ENCODE data around the gene GPC1. TPM values are rescaled to one million over a fixed set of nuclear protein-coding genes. Genes with fewer than 3 reads are reported as not detected.

GPC1 gene
- total and polyA plus RNA-seq, 2 experiments from 2014 or later: 71.4 to 142 TPM

DNA sequence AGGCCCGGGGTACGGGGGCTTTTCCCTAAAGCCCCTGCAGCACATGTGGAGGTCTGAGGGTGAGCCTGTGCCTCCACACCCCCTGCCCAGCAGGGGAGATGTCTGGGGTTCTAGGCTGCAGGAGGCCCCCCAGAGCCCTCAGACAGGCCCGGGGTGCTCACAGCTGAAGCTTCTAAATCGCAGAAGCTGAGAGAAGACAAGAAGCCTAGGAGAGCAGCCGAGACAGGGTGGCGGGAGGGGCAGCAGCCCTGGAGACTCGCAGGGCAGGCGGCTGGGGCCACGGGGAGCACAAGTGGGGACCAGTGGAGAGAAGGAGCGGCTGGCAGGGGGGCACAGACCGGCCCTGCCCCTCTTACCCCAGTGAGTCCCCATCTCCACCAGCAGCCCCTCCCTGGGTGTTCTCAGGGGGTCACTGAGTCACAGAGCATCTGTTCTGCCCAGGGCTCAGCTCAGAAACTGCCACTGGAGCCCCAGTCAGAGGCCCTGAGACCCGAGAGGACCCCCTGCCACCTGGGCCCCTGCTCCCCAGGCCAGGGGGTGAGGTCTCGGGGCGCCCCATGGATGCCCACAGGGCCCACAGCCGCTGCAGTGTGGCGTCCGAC is 26.1 kb downstream of the GPC1 start:
- Histone ChIP-seq H3K27ac (no peak overlapping the region), H4K20me1 (ENCODE audit: insufficient read depth, poor library complexity, severe bottlenecking) (peaks cover 22% of the 10 kb centered on the region), H3K36me3 (replicated peaks; ENCODE audit: insufficient read depth, low read depth) (no peaks in the 10 kb centered on the region), H3K79me2 (no peaks in the 10 kb centered on the region), H3K4me3 (no peak overlapping the region), H3K27me3 (no peaks in the 10 kb centered on the region), H3K4me1 (ENCODE audit: insufficient read depth) (peaks cover 8% of the 10 kb centered on the region), H2AFZ (no peak overlapping the region), H3K9me2 (replicated peaks; ENCODE audit: insufficient read depth) (no peaks in the 10 kb centered on the region), H3K9me3 (ENCODE audit: low read depth) (no peaks in the 10 kb centered on the region), H3K4me2 (no peak overlapping the region)
- DNase-seq (ENCODE audit: low spot score): no peak
- whole genome bisulfite sequencing (ENCODE audit: low lambda C conversion rate, missing lambda C conversion rate): 96% methylated on average over 17 of the region's 17 CpGs
- TF ChIP-seq EZH2 (IDR thresholded peaks at IDR 0.05; ENCODE audit: borderline replicate concordance): no peak
- TF ChIP-seq, protein P1, sequence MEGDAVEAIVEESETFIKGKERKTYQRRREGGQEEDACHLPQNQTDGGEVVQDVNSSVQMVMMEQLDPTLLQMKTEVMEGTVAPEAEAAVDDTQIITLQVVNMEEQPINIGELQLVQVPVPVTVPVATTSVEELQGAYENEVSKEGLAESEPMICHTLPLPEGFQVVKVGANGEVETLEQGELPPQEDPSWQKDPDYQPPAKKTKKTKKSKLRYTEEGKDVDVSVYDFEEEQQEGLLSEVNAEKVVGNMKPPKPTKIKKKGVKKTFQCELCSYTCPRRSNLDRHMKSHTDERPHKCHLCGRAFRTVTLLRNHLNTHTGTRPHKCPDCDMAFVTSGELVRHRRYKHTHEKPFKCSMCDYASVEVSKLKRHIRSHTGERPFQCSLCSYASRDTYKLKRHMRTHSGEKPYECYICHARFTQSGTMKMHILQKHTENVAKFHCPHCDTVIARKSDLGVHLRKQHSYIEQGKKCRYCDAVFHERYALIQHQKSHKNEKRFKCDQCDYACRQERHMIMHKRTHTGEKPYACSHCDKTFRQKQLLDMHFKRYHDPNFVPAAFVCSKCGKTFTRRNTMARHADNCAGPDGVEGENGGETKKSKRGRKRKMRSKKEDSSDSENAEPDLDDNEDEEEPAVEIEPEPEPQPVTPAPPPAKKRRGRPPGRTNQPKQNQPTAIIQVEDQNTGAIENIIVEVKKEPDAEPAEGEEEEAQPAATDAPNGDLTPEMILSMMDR (IDR thresholded peaks at IDR 0.05; ENCODE audit: poor library complexity): no peak
- TF ChIP-seq EZH2phosphoT487 (IDR thresholded peaks at IDR 0.05; ENCODE audit: low read depth, severe bottlenecking, unreplicated experiment): no peak

DNA sequence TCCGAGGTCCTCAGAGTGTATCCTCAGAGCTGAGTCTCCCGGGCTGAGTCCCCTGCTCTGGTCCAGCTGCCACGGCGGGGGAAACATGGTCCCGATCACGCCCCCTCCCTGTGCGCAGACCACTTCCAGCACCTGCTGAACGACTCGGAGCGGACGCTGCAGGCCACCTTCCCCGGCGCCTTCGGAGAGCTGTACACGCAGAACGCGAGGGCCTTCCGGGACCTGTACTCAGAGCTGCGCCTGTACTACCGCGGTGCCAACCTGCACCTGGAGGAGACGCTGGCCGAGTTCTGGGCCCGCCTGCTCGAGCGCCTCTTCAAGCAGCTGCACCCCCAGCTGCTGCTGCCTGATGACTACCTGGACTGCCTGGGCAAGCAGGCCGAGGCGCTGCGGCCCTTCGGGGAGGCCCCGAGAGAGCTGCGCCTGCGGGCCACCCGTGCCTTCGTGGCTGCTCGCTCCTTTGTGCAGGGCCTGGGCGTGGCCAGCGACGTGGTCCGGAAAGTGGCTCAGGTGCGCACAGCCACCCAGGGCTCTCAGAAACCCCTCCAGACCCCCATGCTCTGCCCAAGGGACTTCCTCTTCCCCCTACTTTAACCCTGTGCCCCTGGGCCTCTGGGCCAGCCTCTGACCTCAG is 26.7 kb downstream of the GPC1 start:
- Histone ChIP-seq H3K27me3 (no peaks in the 10 kb centered on the region), H3K4me1 (ENCODE audit: insufficient read depth) (peaks cover 7% of the 10 kb centered on the region), H3K4me3 (no peak overlapping the region), H3K79me2 (no peaks in the 10 kb centered on the region), H3K9me2 (replicated peaks; ENCODE audit: insufficient read depth) (no peaks in the 10 kb centered on the region), H3K4me2 (no peak overlapping the region), H3K36me3 (replicated peaks; ENCODE audit: insufficient read depth, low read depth) (no peaks in the 10 kb centered on the region), H3K9me3 (ENCODE audit: low read depth) (no peaks in the 10 kb centered on the region), H3K27ac (no peak overlapping the region), H4K20me1 (ENCODE audit: insufficient read depth, poor library complexity, severe bottlenecking) (peaks cover 16% of the 10 kb centered on the region), H2AFZ (no peak overlapping the region)
- TF ChIP-seq, protein P1 (IDR thresholded peaks at IDR 0.05; ENCODE audit: poor library complexity): no peak
- TF ChIP-seq EZH2phosphoT487 (IDR thresholded peaks at IDR 0.05; ENCODE audit: low read depth, severe bottlenecking, unreplicated experiment) (no peak), EZH2 (IDR thresholded peaks at IDR 0.05; ENCODE audit: borderline replicate concordance) (no peak)
- 96% methylated on average over 37 of the region's 41 CpGs for WGBS (ENCODE audit: low lambda C conversion rate, missing lambda C conversion rate)
- no peak for DNase-seq (ENCODE audit: low spot score)

DNA sequence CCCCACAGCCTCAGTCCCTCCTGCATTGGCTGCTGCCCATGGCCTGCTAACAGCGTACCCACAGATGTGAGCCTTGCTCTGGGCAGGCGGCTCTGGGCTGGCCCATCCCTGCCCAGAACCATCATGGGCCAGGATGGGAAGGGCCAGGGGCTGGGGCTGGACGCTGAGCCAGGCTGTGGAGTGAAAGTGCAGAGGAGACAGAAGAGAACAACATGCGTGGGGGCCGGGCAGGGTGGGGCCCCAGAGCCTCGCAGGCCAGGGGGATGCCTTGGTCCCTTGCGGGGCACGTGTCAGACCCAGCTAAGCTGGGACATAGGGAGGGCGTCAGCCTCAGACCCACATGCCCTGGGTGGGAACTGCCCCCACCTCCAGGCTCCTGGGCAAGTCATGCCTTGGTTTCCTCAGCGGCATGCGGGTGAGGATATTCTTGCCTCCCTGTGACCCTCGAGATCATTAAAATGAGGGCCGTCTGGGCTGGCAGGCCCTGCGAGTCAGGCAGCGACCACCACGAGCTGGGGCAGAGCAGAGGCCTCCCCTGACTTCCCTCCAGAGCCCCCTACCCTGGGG is 27.3 kb downstream of the GPC1 start:
- H3K79me2 ChIP-seq: no peaks in the 10 kb centered on the region
- H3K36me3 ChIP-seq (replicated peaks; ENCODE audit: insufficient read depth, low read depth): no peaks in the 10 kb centered on the region
- H3K4me2 ChIP-seq: no peak overlapping the region
- H3K4me1 ChIP-seq (ENCODE audit: insufficient read depth): peaks cover 1% of the 10 kb centered on the region
- H4K20me1 ChIP-seq (ENCODE audit: insufficient read depth, poor library complexity, severe bottlenecking): peaks cover 10% of the 10 kb centered on the region
- no peak overlapping the region for H3K4me3 ChIP-seq
- H3K9me2 ChIP-seq (replicated peaks; ENCODE audit: insufficient read depth): no peaks in the 10 kb centered on the region
- no peaks in the 10 kb centered on the region for H3K9me3 ChIP-seq (ENCODE audit: low read depth)
- H3K27ac ChIP-seq: no peak overlapping the region
- H2AFZ ChIP-seq: no peak overlapping the region
- no peaks in the 10 kb centered on the region for H3K27me3 ChIP-seq
- TF ChIP-seq, protein P1 (IDR thresholded peaks at IDR 0.05; ENCODE audit: poor library complexity): no peak
- TF ChIP-seq EZH2 (IDR thresholded peaks at IDR 0.05; ENCODE audit: borderline replicate concordance) (no peak), EZH2phosphoT487 (IDR thresholded peaks at IDR 0.05; ENCODE audit: low read depth, severe bottlenecking, unreplicated experiment) (no peak)
- DNase-seq (ENCODE audit: low spot score): no peak
- WGBS (ENCODE audit: low lambda C conversion rate, missing lambda C conversion rate): 94% methylated on average over 12 of the region's 16 CpGs
